OCI-LY7 (cell line): ENCODE results near the gene PSAP. TPM values are rescaled to one million over a fixed set of nuclear protein-coding genes. Genes with fewer than 3 reads are reported as not detected.
"Not testable (repeated sequence)": the region's sequence is repeated elsewhere in the genome, so short reads cannot be mapped to it uniquely, and the experiment has no call there.

Experiments used
- BruUV-seq: library from RNA; stranded (reverse); fragments of 400-500 nt; replicated peaks from 2 replicates; lab custom pipeline; 2021; lab: Mats Ljungman, UMichigan
- CTCF ChIA-PET: fragments of 300-600 bp; sonication (Branson Sonifier 250); formaldehyde crosslinking; loops from one replicate; lab custom pipeline; 2022; ENCODE audit warnings: antibody characterized with exemption; ENCODE audit not compliant: unreplicated experiment; lab: Charles Lee
- POLR2A ChIA-PET: fragments of 300-600 bp; sonication (Branson Sonifier 250); formaldehyde crosslinking; loops from one replicate; lab custom pipeline; 2022; ENCODE audit warnings: antibody characterized with exemption; lab: Charles Lee
- DNase-seq: peaks from one replicate; pipeline ENCODE4 v3.0.0-alpha.2; 2015; ENCODE audit warnings: low spot score
- H2AFZ ChIP-seq: fragments of 200-600 bp; sonication (generic), shearing (Covaris generic); 2 replicates; pipeline ENCODE4 v1.6.1; 2014; ENCODE audit warnings: mild to moderate bottlenecking, antibody characterized with exemption, low read length, moderate library complexity
- H3K27ac ChIP-seq: fragments of 200-600 bp; sonication (generic); 2 replicates; pipeline ENCODE4 v1.5.1; 2014; ENCODE audit warnings: mixed run types, low read depth, mild to moderate bottlenecking, moderate library complexity, low read length, inconsistent platforms; ENCODE audit not compliant: poor library complexity, severe bottlenecking
- H3K36me3 ChIP-seq: fragments of 200-600 bp; sonication (generic); 2 replicates; pipeline ENCODE4 v1.6.1; 2014; ENCODE audit warnings: mild to moderate bottlenecking, antibody characterized with exemption, low read length, moderate library complexity, mixed read lengths; ENCODE audit not compliant: insufficient read depth
- H3K4me1 ChIP-seq: fragments of 200-600 bp; sonication (generic); 2 replicates; pipeline ENCODE4 v1.5.1; 2014; ENCODE audit warnings: mild to moderate bottlenecking, low read length; ENCODE audit not compliant: insufficient read depth, poor library complexity, severe bottlenecking
- H3K4me2 ChIP-seq: fragments of 200-600 bp; sonication (generic); 2 replicates; pipeline ENCODE4 v1.6.1; 2014; ENCODE audit warnings: mild to moderate bottlenecking, low read length
- H3K4me3 ChIP-seq: fragments of 200-600 bp; sonication (generic); 2 replicates; pipeline ENCODE4 v1.5.1; 2014; ENCODE audit warnings: mild to moderate bottlenecking, low read depth, low read length; ENCODE audit not compliant: poor library complexity, severe bottlenecking
- H3K79me2 ChIP-seq: fragments of 200-600 bp; sonication (generic); 2 replicates; pipeline ENCODE4 v1.6.1; 2016; ENCODE audit warnings: low read depth, mild to moderate bottlenecking, low read length, moderate library complexity, mixed read lengths; ENCODE audit not compliant: insufficient read depth
- H3K9me2 ChIP-seq: fragments of 200-600 bp; sonication (generic); 2 replicates; pipeline ENCODE4 v1.6.1; 2016; ENCODE audit warnings: mild to moderate bottlenecking, low read length, mixed read lengths; ENCODE audit not compliant: insufficient read depth
- H3K9me3 ChIP-seq: fragments of 200-600 bp; sonication (generic); 2 replicates; pipeline ENCODE4 v1.6.1; 2014; ENCODE audit warnings: mild to moderate bottlenecking, mixed run types, low read length, mixed read lengths
- H4K20me1 ChIP-seq: fragments of 200-600 bp; sonication (generic); 2 replicates; pipeline ENCODE4 v1.6.1; 2014; ENCODE audit warnings: mild to moderate bottlenecking, antibody characterized with exemption, low read length, moderate library complexity, mixed read lengths; ENCODE audit not compliant: insufficient read depth
- EZH2phosphoT487 ChIP-seq: fragments of 200-600 bp; sonication (generic); IDR thresholded peaks from 2 replicates; pipeline ENCODE4 v1.6.1; 2018; ENCODE audit warnings: low read depth, borderline replicate concordance, mild to moderate bottlenecking, mixed run types, antibody characterized with exemption, low read length, moderate library complexity, mixed read lengths
- intact Hi-C: fragments of 100-400 bp; cut with micrococcal nuclease; formaldehyde crosslinking; loops from one replicate; pipeline ENCODE4 v1.10.0; 2022; ENCODE audit not compliant: unreplicated experiment
- total RNA-seq, 2 experiments: library from RNA; depleted of rRNA in 1 of 2; stranded (reverse); fragments of >200 nt in 1 of 2; shearing (Covaris generic) in 1 of 2; gene quantifications; 2 replicates each; pipeline ENCODE4 v1.2.3, GENCODE V29; 2014 to 2022
- TF ChIP-seq, protein P1 (sequence below): fragments of 200-600 bp; sonication (generic); conservative IDR thresholded peaks from 2 replicates; pipeline ENCODE4 v1.5.1; 2014; ENCODE audit warnings: mild to moderate bottlenecking, antibody characterized with exemption, low read length, moderate library complexity, mixed read lengths

PSAP gene
- total RNA-seq, 2 experiments from 2014 or later, result 163 to 200 TPM

DNA sequence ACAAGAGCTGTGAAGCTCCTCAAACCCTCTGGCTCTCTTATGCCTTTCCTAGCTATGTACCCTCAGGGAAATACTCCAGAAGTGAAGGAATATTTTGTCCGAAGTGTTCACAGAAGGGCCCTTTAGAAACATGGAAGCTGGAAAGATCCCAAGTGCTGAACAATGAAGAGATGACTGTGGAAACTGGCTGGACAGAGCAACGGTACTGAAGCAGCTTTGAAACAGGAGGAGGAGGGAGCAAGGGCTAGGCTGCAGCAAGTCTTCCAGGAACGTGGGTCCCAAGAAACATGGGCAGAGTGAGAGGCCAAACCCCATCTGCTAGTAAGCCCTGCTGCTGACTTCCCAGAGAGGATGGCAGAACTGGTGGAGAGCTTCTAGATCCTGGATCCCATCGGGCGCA, 3.0 kb upstream of the PSAP start:
- peaks cover 52% of the 10 kb centered on the region for H3K4me1 ChIP-seq
- peaks cover 20% of the 10 kb centered on the region for H3K79me2 ChIP-seq
- peaks cover 5% of the 10 kb centered on the region; the same call in 1 of the 2 replicates for H4K20me1 ChIP-seq
- no peak overlapping the region for H3K27ac ChIP-seq
- TF ChIP-seq, protein P1, sequence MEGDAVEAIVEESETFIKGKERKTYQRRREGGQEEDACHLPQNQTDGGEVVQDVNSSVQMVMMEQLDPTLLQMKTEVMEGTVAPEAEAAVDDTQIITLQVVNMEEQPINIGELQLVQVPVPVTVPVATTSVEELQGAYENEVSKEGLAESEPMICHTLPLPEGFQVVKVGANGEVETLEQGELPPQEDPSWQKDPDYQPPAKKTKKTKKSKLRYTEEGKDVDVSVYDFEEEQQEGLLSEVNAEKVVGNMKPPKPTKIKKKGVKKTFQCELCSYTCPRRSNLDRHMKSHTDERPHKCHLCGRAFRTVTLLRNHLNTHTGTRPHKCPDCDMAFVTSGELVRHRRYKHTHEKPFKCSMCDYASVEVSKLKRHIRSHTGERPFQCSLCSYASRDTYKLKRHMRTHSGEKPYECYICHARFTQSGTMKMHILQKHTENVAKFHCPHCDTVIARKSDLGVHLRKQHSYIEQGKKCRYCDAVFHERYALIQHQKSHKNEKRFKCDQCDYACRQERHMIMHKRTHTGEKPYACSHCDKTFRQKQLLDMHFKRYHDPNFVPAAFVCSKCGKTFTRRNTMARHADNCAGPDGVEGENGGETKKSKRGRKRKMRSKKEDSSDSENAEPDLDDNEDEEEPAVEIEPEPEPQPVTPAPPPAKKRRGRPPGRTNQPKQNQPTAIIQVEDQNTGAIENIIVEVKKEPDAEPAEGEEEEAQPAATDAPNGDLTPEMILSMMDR, result no peak
- no peak for TF ChIP-seq EZH2phosphoT487
- no peaks in the 10 kb centered on the region for H3K36me3 ChIP-seq
- POLR2A ChIA-PET, result interaction anchor here (0.6 to 5.6 kb wide), 5 partner anchors 7 to 477 kb away, joined by 3 to 42 read pairs (median 4); no protein-coding TSS in a partner anchor
- H2AFZ ChIP-seq, result no peak overlapping the region
- no peak overlapping the region for H3K4me2 ChIP-seq
- H3K4me3 ChIP-seq, result no peak overlapping the region
- CTCF ChIA-PET, result no interaction called here
- H3K9me2 ChIP-seq, result no peaks in the 10 kb centered on the region
- intact Hi-C loops, result loop anchor here (10.0 kb wide), 1 partner anchor 461 kb away; no protein-coding TSS in a partner anchor
- no peak for DNase-seq
- no peaks in the 10 kb centered on the region for H3K9me3 ChIP-seq
- no TSS peak for BruUV-seq

DNA sequence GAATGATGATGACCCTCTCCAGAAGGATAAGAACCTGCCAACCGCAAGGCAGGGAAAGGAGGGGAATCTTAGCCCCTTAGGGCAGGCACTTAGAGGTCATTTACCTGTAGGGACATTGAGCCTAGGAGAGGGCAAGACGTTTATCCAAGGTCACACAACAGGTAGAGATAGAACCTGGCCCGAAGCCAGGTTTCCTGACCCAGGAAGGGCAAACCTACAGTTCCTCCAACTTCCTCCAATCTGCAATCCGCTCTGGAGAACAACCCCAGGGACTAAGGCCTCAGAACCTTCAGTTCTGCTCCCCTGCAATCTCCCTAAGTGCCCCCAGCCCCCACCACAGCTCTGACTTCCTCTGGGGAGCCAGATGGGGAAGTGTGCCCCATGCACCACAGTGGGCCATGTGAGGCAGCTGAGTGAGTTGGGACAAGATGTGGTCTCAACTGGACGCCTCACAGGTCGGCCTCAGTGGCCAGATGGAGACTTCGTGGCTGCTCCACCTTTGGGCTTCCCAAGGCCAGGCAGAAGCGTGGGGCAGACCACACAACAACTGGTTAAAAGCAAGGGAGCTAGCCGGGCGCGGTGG, 1.4 kb upstream of the PSAP start:
- Histone ChIP-seq H3K4me1 (peaks cover 51% of the 10 kb centered on the region), H3K4me3 (no peak overlapping the region), H2AFZ (peak overlapping the region; percentile 20), H4K20me1 (peaks cover 9% of the 10 kb centered on the region; the same call in 1 of the 2 replicates), H3K27ac (peak overlapping the region; percentile 55), H3K36me3 (peaks cover 7% of the 10 kb centered on the region; the same call in 1 of the 2 replicates), H3K79me2 (peaks cover 36% of the 10 kb centered on the region), H3K9me3 (no peaks in the 10 kb centered on the region), H3K9me2 (no peaks in the 10 kb centered on the region), H3K4me2 (peak overlapping the region; percentile 40)
- POLR2A ChIA-PET, result interaction anchor here (1.1 to 5.6 kb wide), 5 partner anchors 8 to 26 kb away, joined by 4 to 42 read pairs (median 9); no protein-coding TSS in a partner anchor
- no peak for TF ChIP-seq EZH2phosphoT487
- TF ChIP-seq, protein P1, result no peak
- CTCF ChIA-PET, result interaction anchor here (0.7 to 1.6 kb wide), 2 partner anchors 15 to 16 kb away, joined by 3 to 9 read pairs; no protein-coding TSS in a partner anchor
- no TSS peak for BruUV-seq
- DNase-seq, result peak; percentile 58
- intact Hi-C loops, result loop anchor here (10.0 kb wide), 1 partner anchor 462 kb away; no protein-coding TSS in a partner anchor

DNA sequence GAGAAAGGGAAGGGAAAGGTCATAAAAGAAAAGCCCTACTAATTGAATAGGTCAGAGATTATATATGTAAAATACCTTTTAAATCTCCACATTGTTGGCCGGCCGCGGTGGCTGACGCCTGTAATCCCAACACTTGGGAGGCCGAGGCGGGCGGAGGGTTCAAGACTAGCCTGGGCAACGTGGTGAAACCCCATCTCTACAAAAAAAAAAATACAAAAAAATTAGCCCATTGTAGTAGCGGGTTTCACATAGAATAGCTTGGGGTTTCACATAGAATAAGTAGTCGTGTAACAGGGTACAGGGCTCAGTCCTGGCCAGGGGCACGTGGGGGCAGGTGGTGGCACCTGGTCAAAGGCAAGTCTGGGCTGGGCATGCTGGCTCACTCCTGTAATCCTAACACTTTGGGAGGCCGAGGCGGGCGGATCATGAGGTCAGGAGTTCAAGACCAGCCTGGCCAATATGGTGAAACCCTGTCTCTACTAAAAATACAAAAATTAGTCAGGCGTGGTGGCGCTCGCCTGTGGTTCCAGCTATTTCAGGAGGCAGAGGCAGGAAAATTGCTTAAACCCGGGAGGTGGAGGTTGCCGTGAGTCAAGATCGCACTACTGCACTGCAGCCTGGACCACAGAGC, 529 bp upstream of the PSAP start:
- not testable (repeated sequence) for BruUV-seq, H3K9me3 ChIP-seq, H3K36me3 ChIP-seq, H4K20me1 ChIP-seq, H3K9me2 ChIP-seq, DNase-seq
- peaks cover 44% of the 10 kb centered on the region for H3K79me2 ChIP-seq
- ChIA-PET POLR2A (interaction anchor here (0.7 to 5.6 kb wide), 11 partner anchors 9 to 214 kb away, joined by 3 to 42 read pairs (median 6); no protein-coding TSS in a partner anchor), CTCF (interaction anchor here (0.9 to 2.0 kb wide), 3 partner anchors 9 to 27 kb away, joined by 3 to 10 read pairs (median 9); no protein-coding TSS in a partner anchor)
- H3K4me3 ChIP-seq, result peak overlapping the region; percentile 82
- peak overlapping the region; percentile 40 for H3K4me2 ChIP-seq
- H2AFZ ChIP-seq, result peak overlapping the region; percentile 46; the same call in 1 of the 2 replicates
- H3K4me1 ChIP-seq, result peaks cover 54% of the 10 kb centered on the region
- intact Hi-C loops, result loop anchor here (10.0 kb wide), 1 partner anchor 463 kb away; no protein-coding TSS in a partner anchor
- peak overlapping the region; percentile 55 for H3K27ac ChIP-seq
